ENCODE results near the gene MCM9.

GRCh38 chr6:118770112-118770788, 164.7 kb downstream of the MCM9 start:
- TF ChIP-seq CTCF (conservative IDR thresholded peaks at IDR 0.05 in 1 of 2, IDR thresholded peaks at IDR 0.05 in 1 of 2; ENCODE audit: low read depth in 1 of 2, low read length in 2 of 2) (no peak), EZH2 (IDR thresholded peaks at IDR 0.05; ENCODE audit: low read length, missing control alignments) (no peak)
